ENCODE results near the gene KRTAP4-12. TPM values are rescaled to one million over a fixed set of nuclear protein-coding genes. Genes with fewer than 3 reads are reported as not detected.
"Not testable (repeated sequence)": the region's sequence is repeated elsewhere in the genome, so short reads cannot be mapped to it uniquely, and the experiment has no call there.

The KRTAP4-12 gene
- total RNA-seq, 4 donors from 2014 or later: not detected

GRCh38 chr17:41098042-41098441 is 25.9 kb downstream of the KRTAP4-12 start, which contains the start of gene KRTAP4-8:
TSS of gene KRTAP4-8 (minus strand) at chr17:41098142. CDS start at chr17:41098084, 58 bp downstream.
- WGBS, 2 donors (ENCODE audit: low coverage in 1 of 2): 50 to 68% methylated on average over 3 to 4 of the region's 4 CpGs
- no peak for DNase-seq
- H3K27me3 ChIP-seq: no peaks in the 10 kb centered on the region
- intact Hi-C loops (cut with DNase I; ENCODE audit: low total_unique reads) (no loop called here), in situ Hi-C loops (cut with MboI; ENCODE audit: low pct_ligation_motif_present in 1 of 4, low pct_unique_long_range_greater_than_20kb in 1 of 4, low sequenced_read_pairs in 3 of 4) (no loop called here)
- H3K36me3 ChIP-seq: no peaks in the 10 kb centered on the region
- no peak within 1 kb of the TSS for H3K27ac ChIP-seq
- no peak for TF ChIP-seq POLR2AphosphoS5 (IDR thresholded peaks at IDR 0.05)
- TF ChIP-seq CTCF (IDR thresholded peaks at IDR 0.05): no peak
- no peak for TF ChIP-seq POLR2A (IDR thresholded peaks at IDR 0.05)
- no peak for TF ChIP-seq EP300 (IDR thresholded peaks at IDR 0.05; ENCODE audit: low read depth)
- no peaks in the 10 kb centered on the region for H3K9me3 ChIP-seq
- no peak within 1 kb of the TSS for H3K4me3 ChIP-seq
- no peaks in the 10 kb centered on the region for H3K4me1 ChIP-seq

GRCh38 chr17:41096055-41096454 is 27.9 kb downstream of the KRTAP4-12 start:
- in situ Hi-C loops (cut with MboI; ENCODE audit: low pct_ligation_motif_present in 1 of 4, low pct_unique_long_range_greater_than_20kb in 1 of 4, low sequenced_read_pairs in 3 of 4): no loop called here
- TF ChIP-seq POLR2AphosphoS5 (IDR thresholded peaks at IDR 0.05) (no peak), CTCF (IDR thresholded peaks at IDR 0.05) (no peak), EP300 (IDR thresholded peaks at IDR 0.05; ENCODE audit: low read depth) (no peak), POLR2A (IDR thresholded peaks at IDR 0.05) (no peak)
- Histone ChIP-seq H3K9me3 (no peaks in the 10 kb centered on the region), H3K36me3 (no peaks in the 10 kb centered on the region), H3K4me3 (no peak overlapping the region), H3K27me3 (no peaks in the 10 kb centered on the region), H3K27ac (no peak overlapping the region), H3K4me1 (no peaks in the 10 kb centered on the region)
- intact Hi-C loops (cut with DNase I; ENCODE audit: low total_unique reads): no loop called here
- WGBS, 2 donors (ENCODE audit: low coverage in 1 of 2): 83 to 87% methylated on average over 7 of the region's 7 CpGs
- no peak for DNase-seq

- WGBS, 2 donors (ENCODE audit: low coverage in 1 of 2): 58 to 65% methylated on average over 2 to 4 of the region's 4 CpGs
These were observed 35.1 kb downstream of the KRTAP4-12 start for GRCh38 chr17:41088760-41089352.

GRCh38 chr17:41084100-41084856 is 39.7 kb downstream of the KRTAP4-12 start, which contains the start of gene KRTAP4-7:
TSS of gene KRTAP4-7 (plus strand) at chr17:41084150. CDS start at chr17:41084207, 57 bp downstream.
- DNase-seq; intact Hi-C loops (cut with DNase I; ENCODE audit: low total_unique reads); in situ Hi-C loops (cut with MboI; ENCODE audit: low pct_ligation_motif_present in 1 of 4, low pct_unique_long_range_greater_than_20kb in 1 of 4, low sequenced_read_pairs in 3 of 4); H3K36me3 ChIP-seq; H3K4me1 ChIP-seq; H3K27ac ChIP-seq; H3K4me3 ChIP-seq; H3K9me3 ChIP-seq; H3K27me3 ChIP-seq: not testable (repeated sequence)
- 80 to 83% methylated on average over 1 to 10 of the region's 14 CpGs for WGBS, 2 donors (ENCODE audit: low coverage in 1 of 2)

More at GRCh38 chr17:41088760-41089352, 35.1 kb downstream of the KRTAP4-12 start:
- H3K9me3 ChIP-seq; in situ Hi-C loops (cut with MboI; ENCODE audit: low pct_ligation_motif_present in 1 of 4, low pct_unique_long_range_greater_than_20kb in 1 of 4, low sequenced_read_pairs in 3 of 4); DNase-seq; H3K4me1 ChIP-seq; H3K36me3 ChIP-seq; intact Hi-C loops (cut with DNase I; ENCODE audit: low total_unique reads); H3K27me3 ChIP-seq; H3K4me3 ChIP-seq; H3K27ac ChIP-seq: not testable (repeated sequence)

- intact Hi-C loops (cut with DNase I; ENCODE audit: low total_unique reads); in situ Hi-C loops (cut with MboI; ENCODE audit: low pct_ligation_motif_present in 1 of 4, low pct_unique_long_range_greater_than_20kb in 1 of 4, low sequenced_read_pairs in 3 of 4): not testable (repeated sequence)
- WGBS, 2 donors (ENCODE audit: low coverage in 1 of 2): 75 to 83% methylated on average over 2 of the region's 2 CpGs
These were observed 40.6 kb downstream of the KRTAP4-12 start for GRCh38 chr17:41083427-41083826.

More at GRCh38 chr17:41083427-41083826, 40.6 kb downstream of the KRTAP4-12 start:
- H3K27me3 ChIP-seq, H3K4me3 ChIP-seq, H3K9me3 ChIP-seq, H3K36me3 ChIP-seq, H3K27ac ChIP-seq, H3K4me1 ChIP-seq, DNase-seq: not testable (repeated sequence)

Data from transverse colon (tissue), 4 donors.